Neural cell (in vitro differentiated cells): ENCODE data around the gene CPEB4.

ENCODE experiments used
- EP300 ChIP-seq: fragments of 450-650 bp; conservative IDR thresholded peaks from 2 replicates; pipeline ENCODE4 v1.6.1; 2014; ENCODE audit warnings: antibody characterized with exemption, mild to moderate bottlenecking, moderate library complexity; ENCODE audit not compliant: poor library complexity, severe bottlenecking
- POLR2AphosphoS5 ChIP-seq: IDR thresholded peaks from 2 replicates; pipeline ENCODE4 v1.6.1; 2012
- TF ChIP-seq, protein P1 (sequence below): fragments of 450-650 bp; IDR thresholded peaks from 2 replicates; pipeline ENCODE4 v1.5.1; 2014; ENCODE audit warnings: antibody characterized with exemption, mild to moderate bottlenecking, moderate library complexity; ENCODE audit not compliant: poor library complexity, severe bottlenecking

DNA sequence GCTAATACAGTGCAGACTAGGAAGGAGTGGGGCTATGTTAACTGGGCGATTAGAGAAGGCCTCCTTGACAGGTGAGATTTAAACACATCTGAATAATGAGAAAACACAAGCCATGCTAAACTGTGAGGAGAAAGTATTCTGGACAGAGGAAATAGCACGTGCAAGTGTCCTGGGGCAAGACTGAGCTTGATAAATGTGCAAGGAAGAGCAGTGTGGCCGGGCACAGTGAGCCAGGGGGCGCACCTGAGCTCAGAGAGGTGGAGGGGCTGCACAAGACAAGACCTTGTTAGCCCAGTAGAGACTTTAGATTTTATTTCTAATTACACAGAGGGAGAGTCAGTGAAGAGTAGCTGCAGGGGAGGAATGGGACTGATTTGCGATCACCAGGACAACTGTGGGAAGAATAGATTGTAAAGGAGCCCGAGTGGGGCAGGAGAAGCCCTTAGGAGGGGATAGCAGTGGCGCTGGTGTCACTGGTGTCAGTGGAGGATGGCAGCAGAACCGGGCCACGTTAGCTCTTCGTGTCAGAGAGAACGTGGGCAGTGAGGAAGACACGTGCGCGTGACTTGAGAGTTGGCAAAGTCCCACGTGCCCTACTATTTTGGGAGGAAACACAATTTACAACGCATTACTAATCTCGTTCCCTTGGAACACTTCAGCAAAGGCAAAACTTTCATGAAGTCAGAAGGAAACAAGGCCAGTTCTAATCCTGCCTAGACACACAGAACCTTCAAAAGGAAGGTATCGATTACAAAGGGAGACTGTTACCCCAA, 82.9 kb downstream of the CPEB4 start:
- TF ChIP-seq, protein P1, sequence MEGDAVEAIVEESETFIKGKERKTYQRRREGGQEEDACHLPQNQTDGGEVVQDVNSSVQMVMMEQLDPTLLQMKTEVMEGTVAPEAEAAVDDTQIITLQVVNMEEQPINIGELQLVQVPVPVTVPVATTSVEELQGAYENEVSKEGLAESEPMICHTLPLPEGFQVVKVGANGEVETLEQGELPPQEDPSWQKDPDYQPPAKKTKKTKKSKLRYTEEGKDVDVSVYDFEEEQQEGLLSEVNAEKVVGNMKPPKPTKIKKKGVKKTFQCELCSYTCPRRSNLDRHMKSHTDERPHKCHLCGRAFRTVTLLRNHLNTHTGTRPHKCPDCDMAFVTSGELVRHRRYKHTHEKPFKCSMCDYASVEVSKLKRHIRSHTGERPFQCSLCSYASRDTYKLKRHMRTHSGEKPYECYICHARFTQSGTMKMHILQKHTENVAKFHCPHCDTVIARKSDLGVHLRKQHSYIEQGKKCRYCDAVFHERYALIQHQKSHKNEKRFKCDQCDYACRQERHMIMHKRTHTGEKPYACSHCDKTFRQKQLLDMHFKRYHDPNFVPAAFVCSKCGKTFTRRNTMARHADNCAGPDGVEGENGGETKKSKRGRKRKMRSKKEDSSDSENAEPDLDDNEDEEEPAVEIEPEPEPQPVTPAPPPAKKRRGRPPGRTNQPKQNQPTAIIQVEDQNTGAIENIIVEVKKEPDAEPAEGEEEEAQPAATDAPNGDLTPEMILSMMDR = no peak
- TF ChIP-seq EP300 = no peak
- no peak for TF ChIP-seq POLR2AphosphoS5
